Activated T-helper 1 cell treated with anti-CD3 and anti-CD28 coated beads, Interleukin-2, amount 50 U/mL, for 16 hours (primary cell): ENCODE results near the gene SYNJ1.

Experiments
- DNase-seq, 2 donors: peaks; one replicate each; pipeline ENCODE4 v3.0.0-alpha.2; 2020; ENCODE audit warnings: low read depth in 1 of 2, low spot score in 1 of 2

The SYNJ1 gene

DNA sequence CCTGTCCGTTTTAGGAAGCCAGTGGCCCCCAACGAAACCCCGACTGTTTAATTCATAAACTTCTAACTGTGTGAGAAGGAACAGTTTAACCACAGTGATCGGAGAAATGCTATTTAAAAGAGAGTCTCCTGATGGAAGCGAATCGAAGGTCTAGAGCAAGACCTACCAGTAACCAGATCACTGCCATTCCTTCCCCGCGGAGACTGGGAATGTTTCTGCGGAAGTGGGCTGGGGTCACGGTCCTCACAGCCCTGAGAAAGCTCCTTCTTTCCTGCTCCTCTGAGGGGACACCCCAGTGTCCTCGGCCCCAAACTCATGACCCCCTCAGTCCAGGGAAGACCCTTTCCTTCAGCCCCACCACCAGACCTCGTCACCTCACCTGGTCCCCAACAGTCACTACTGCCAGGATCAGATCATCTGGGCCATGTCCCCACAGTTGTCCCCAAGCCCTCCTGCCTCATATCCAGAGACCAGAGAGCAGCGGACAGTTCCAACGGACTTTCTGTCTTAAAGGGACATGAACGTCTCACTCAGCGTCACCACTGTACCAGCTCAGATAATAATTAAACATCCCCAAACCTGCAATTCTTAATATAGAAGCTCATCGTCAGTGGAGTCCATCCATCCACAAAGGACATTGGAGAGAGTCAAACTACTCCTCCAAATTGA, 142.6 kb downstream of the SYNJ1 start, which contains the start of gene TCP10L:
TSS of gene TCP10L (minus strand) at position 482 of the 669 bp plus-strand sequence. CDS start 1,219 bp downstream, outside the sequence.
- DNase-seq: no peak

DNA sequence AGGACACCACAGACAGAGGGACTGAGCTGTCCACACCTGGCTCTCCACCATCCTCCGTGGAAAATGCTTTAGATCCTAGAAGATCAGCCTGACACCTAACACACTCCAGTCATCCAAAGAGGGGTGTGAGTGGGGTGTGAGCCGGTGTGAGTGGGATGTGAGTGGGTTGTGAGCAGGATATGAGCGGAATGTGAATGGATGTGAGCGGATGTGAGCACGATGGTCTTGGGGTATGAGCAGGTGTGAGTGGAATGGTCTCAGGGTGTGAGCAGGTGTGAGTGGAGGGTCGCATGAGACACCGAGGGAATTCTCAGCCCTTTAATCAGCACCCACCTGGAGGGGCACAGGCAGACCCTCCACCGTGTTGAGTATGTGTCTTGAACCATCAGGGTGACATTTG, 143.3 kb downstream of the SYNJ1 start:
- no peak for DNase-seq

- no peak for DNase-seq
These were observed 146.1 kb downstream of the SYNJ1 start for GRCh38 chr21:32581732-32582131.

DNA sequence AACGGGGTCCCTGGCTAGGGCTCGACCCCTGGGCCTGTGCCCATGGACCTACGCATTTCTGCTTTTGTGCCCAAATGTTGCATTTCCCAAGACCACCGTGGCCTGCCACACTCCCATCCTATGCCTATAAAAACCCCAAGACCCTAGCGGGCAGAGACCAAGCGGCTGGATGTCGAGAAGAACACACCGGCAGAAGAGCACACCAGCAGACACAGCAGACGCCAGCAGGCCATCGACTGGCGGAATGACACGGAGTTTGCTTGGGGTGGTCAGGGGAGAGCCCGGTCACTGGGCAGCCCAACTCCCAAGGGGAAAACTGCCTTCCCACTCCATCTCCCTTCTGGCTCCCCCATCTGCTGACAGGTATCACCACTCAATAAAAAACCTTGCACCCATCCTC, 146.9 kb downstream of the SYNJ1 start:
- DNase-seq: no peak
